Mucosa of descending colon (tissue), 3 donors: ENCODE results near the gene ZFPM1. TPM values are rescaled to one million over a fixed set of nuclear protein-coding genes. Genes with fewer than 3 reads are reported as not detected.

Experiments used
- ATAC-seq: fragments of 200-7000 bp; cut with Tn5 transposase; one replicate; pipeline ENCODE4 v1.9.1; 2020; ENCODE audit warnings: mild to moderate bottlenecking, moderate library complexity
- DNase-seq, 3 donors: peaks; one replicate each; pipeline ENCODE4 v3.0.0-alpha.2; 2020
- H3K36me3 ChIP-seq: fragments of 200-600 bp; one replicate; pipeline ENCODE4 v1.8.0; 2021; ENCODE audit warnings: low read depth, mild to moderate bottlenecking
- H3K4me1 ChIP-seq: fragments of 200-600 bp; one replicate; pipeline ENCODE4 v1.8.0; 2021; ENCODE audit warnings: low read depth, mild to moderate bottlenecking
- H3K4me3 ChIP-seq: fragments of 200-600 bp; one replicate; pipeline ENCODE4 v1.8.0; 2021; ENCODE audit warnings: mild to moderate bottlenecking
- H3K9me3 ChIP-seq: fragments of 200-600 bp; one replicate; pipeline ENCODE4 v1.8.0; 2021; ENCODE audit warnings: mild to moderate bottlenecking
- CTCF ChIP-seq: fragments of 200-600 bp; IDR thresholded peaks from one replicate; pipeline ENCODE4 v1.8.0; 2022; ENCODE audit warnings: antibody characterized with exemption, mild to moderate bottlenecking
- intact Hi-C, 2 donors: fragments of 100-400 bp; cut with DNase I in 1 of 2; cut with micrococcal nuclease in 1 of 2; formaldehyde crosslinking; loops; one replicate each; pipeline versions ENCODE4 v1.11.0 to v1.11.1; 2022; cut with DNase I, micrococcal nuclease
- total RNA-seq, 3 donors: library from RNA; stranded (reverse); fragmentation: NEBNext Ultra II Directional in 2 of 3; extraction: Animal tissue kit (Norgen Biotek cat#: 25700) in 2 of 3; gene quantifications; one replicate each; pipeline versions ENCODE4 v1.2.1 to v1.2.4, GENCODE V29; 2021 to 2023
- donor health status: DM: no; HTN: no; CAD: no; lungs with moderate emphysema.
- donor health status: DM: no; HTN: no; CAD: no.
- donor health status: DM: no; HTN: yes; CAD: no.

ZFPM1 gene
- total RNA-seq, 3 donors from 2014 or later: 5.2 to 10.3 (median 7.2) TPM

- DNase-seq (no peak), ATAC-seq (no peak)
- TF ChIP-seq CTCF: no peak
- Histone ChIP-seq H3K4me3 (no peak overlapping the region), H3K4me1 (peaks cover 5% of the 10 kb centered on the region), H3K9me3 (no peaks in the 10 kb centered on the region), H3K36me3 (no peaks in the 10 kb centered on the region)
- intact Hi-C loops: no loop called here
Measured at GRCh38 chr16:88512728-88513696, 59.9 kb downstream of the ZFPM1 start.

GRCh38 chr16:88514070-88514469 is 61.0 kb downstream of the ZFPM1 start:
- Histone ChIP-seq H3K9me3 (no peaks in the 10 kb centered on the region), H3K36me3 (no peaks in the 10 kb centered on the region), H3K4me3 (no peak overlapping the region), H3K4me1 (peaks cover 5% of the 10 kb centered on the region)
- ATAC-seq (no peak), DNase-seq (no peak)
- intact Hi-C loops: no loop called here
- no peak for TF ChIP-seq CTCF

GRCh38 chr16:88514526-88515232 is 61.6 kb downstream of the ZFPM1 start:
- DNase-seq: no peak
- H3K4me1 ChIP-seq: peaks cover 3% of the 10 kb centered on the region

GRCh38 chr16:88515371-88515770 is 62.3 kb downstream of the ZFPM1 start:
- no peaks in the 10 kb centered on the region for H3K9me3 ChIP-seq
- no peaks in the 10 kb centered on the region for H3K4me1 ChIP-seq
- intact Hi-C loops: no loop called here
- no peak overlapping the region for H3K4me3 ChIP-seq
- DNase-seq (no peak), ATAC-seq (no peak)
- H3K36me3 ChIP-seq: no peaks in the 10 kb centered on the region
- TF ChIP-seq CTCF: no peak

More at GRCh38 chr16:88514526-88515232, 61.6 kb downstream of the ZFPM1 start:
- no peaks in the 10 kb centered on the region for H3K36me3 ChIP-seq
- no peak for ATAC-seq
- H3K4me3 ChIP-seq: no peak overlapping the region
- H3K9me3 ChIP-seq: no peaks in the 10 kb centered on the region
- intact Hi-C loops: no loop called here
- no peak for TF ChIP-seq CTCF

GRCh38 chr16:88515925-88516594 is 63.0 kb downstream of the ZFPM1 start:
- TF ChIP-seq CTCF: no peak
- DNase-seq (no peak), ATAC-seq (no peak)
- intact Hi-C loops: no loop called here
- Histone ChIP-seq H3K4me3 (no peak overlapping the region), H3K36me3 (no peaks in the 10 kb centered on the region), H3K4me1 (no peaks in the 10 kb centered on the region), H3K9me3 (no peaks in the 10 kb centered on the region)
